Ishikawa (cell line): ENCODE measurements around the gene C6orf15.

Experiments
- CEBPB ChIP-seq: IDR thresholded peaks from 2 replicates; pipeline ENCODE4 v1.6.1; 2012
- FOXM1 ChIP-seq: IDR thresholded peaks from 2 replicates; pipeline ENCODE4 v1.6.1; 2012; ENCODE audit warnings: low read depth, borderline replicate concordance
- MAX ChIP-seq: IDR thresholded peaks from 2 replicates; pipeline ENCODE4 v1.6.1; 2012
- RAD21 ChIP-seq: IDR thresholded peaks from 2 replicates; pipeline ENCODE4 v1.6.1; 2012; ENCODE audit warnings: low read depth
- TAF1 ChIP-seq: IDR thresholded peaks from 2 replicates; pipeline ENCODE4 v1.6.1; 2012; ENCODE audit warnings: low read depth, mild to moderate bottlenecking
- TCF12 ChIP-seq: IDR thresholded peaks from 2 replicates; pipeline ENCODE4 v1.6.1; 2012; ENCODE audit warnings: low read depth
- YY1 ChIP-seq: IDR thresholded peaks from 2 replicates; pipeline ENCODE4 v1.6.1; 2012; ENCODE audit warnings: low read depth
- TF ChIP-seq, protein P1 (sequence below): IDR thresholded peaks from 2 replicates; pipeline ENCODE4 v1.6.1; 2012; ENCODE audit warnings: low read depth, mild to moderate bottlenecking

DNA sequence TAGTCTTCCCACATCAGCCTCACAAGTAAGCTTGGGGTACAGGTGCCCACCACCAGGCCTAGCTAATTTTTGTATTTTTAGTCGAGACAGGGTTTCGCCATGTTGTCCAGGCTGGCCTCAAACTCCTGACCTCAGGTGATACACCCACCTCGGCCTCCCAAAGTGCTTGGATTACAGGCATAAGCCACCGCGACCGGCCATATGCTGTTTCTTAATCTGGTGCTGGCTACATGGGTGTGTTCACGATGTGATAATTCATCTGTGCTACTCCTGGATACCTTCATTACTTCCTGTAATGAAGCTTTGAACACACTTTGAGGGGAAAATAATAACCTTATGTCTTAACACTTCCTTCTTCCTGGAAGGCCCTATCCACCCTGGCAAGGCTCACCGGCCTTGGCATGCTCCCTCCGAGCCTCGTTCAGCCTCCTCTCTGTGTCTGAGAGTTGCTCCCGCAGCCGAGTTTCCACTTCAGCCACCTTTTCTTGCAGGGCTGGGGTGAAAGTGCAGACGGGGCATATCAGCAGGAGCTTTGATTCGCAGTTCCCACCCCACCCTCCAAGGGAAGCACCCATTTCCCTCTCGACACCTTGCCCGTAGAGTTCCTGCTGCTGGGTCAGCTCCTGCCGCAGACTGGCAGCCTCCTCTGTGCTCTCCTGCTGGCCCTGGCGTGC lies 32.1 kb upstream of the C6orf15 start:
- TF ChIP-seq, protein P1, sequence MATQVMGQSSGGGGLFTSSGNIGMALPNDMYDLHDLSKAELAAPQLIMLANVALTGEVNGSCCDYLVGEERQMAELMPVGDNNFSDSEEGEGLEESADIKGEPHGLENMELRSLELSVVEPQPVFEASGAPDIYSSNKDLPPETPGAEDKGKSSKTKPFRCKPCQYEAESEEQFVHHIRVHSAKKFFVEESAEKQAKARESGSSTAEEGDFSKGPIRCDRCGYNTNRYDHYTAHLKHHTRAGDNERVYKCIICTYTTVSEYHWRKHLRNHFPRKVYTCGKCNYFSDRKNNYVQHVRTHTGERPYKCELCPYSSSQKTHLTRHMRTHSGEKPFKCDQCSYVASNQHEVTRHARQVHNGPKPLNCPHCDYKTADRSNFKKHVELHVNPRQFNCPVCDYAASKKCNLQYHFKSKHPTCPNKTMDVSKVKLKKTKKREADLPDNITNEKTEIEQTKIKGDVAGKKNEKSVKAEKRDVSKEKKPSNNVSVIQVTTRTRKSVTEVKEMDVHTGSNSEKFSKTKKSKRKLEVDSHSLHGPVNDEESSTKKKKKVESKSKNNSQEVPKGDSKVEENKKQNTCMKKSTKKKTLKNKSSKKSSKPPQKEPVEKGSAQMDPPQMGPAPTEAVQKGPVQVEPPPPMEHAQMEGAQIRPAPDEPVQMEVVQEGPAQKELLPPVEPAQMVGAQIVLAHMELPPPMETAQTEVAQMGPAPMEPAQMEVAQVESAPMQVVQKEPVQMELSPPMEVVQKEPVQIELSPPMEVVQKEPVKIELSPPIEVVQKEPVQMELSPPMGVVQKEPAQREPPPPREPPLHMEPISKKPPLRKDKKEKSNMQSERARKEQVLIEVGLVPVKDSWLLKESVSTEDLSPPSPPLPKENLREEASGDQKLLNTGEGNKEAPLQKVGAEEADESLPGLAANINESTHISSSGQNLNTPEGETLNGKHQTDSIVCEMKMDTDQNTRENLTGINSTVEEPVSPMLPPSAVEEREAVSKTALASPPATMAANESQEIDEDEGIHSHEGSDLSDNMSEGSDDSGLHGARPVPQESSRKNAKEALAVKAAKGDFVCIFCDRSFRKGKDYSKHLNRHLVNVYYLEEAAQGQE: no peak
- TF ChIP-seq MAX (no peak), YY1 (no peak), TCF12 (no peak), TAF1 (no peak), CEBPB (no peak), FOXM1 (no peak), RAD21 (no peak)
